HEK293 (cell line): Measurements from ENCODE around the gene MMAB.

ENCODE experiments used
- SETDB1 ChIP-seq: IDR thresholded peaks from one replicate; pipeline ENCODE4 v1.6.1; 2017; ENCODE audit warnings: mild to moderate bottlenecking, low read length, moderate library complexity, mixed read lengths; ENCODE audit not compliant: insufficient read length
- YY2 ChIP-seq: fragments of 450-650 bp; formaldehyde crosslinking; IDR thresholded peaks from 2 replicates; pipeline ENCODE4 v1.5.1; 2016; ENCODE audit warnings: missing biosample characterization, missing genetic modification characterization
- ZNF248 ChIP-seq: fragments of 450-650 bp; formaldehyde crosslinking; IDR thresholded peaks from 2 replicates; pipeline ENCODE4 v1.5.1; 2017; ENCODE audit warnings: missing biosample characterization, missing genetic modification characterization
- TF ChIP-seq, protein P1 (sequence below): fragments of 450-650 bp; formaldehyde crosslinking; IDR thresholded peaks from 2 replicates; pipeline ENCODE4 v1.5.1; 2016; ENCODE audit warnings: missing biosample characterization, missing genetic modification characterization
- TF ChIP-seq, protein P2 (sequence below): fragments of 450-650 bp; formaldehyde crosslinking; IDR thresholded peaks from 2 replicates; pipeline ENCODE4 v1.5.1; 2016; ENCODE audit warnings: missing biosample characterization, missing genetic modification characterization

DNA sequence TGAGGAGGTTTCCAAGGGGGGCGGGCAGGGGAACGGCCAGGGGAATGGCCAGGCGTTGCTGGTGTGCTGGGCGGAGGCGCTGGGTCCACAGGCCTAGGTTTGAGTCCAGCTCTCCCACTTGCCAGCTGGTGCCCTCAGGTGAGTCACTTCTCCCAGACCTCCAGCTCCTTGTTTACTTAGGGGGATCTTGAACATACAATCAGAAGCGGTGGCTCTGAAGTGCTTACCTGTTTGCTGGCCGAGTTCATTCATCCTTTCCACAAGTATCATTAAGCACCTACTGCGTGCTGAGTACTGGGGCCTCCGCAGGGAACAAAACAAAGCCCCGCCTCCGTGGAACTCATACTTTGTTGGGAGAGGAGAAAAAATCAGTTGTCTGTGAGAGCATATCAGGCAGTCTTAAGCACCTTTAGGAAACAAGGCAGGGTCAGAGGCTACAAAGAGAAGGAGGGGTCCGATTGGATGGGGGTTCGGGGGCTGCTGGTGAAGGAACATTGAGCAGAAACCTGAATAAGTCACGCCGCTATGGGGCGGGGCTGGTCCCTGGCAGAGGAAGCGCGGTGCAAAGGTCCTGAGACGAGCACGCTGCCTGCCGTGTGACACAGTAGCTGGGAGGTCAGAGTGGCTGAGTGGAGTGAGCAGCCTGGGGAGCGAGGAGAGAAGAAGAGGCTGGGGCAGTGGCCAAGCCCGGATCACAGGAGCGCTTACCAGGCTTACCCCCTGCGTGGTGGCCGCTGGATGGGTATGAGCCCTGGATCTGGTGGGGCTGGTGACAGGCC lies 15.3 kb upstream of the MMAB start:
- TF ChIP-seq, protein P1, sequence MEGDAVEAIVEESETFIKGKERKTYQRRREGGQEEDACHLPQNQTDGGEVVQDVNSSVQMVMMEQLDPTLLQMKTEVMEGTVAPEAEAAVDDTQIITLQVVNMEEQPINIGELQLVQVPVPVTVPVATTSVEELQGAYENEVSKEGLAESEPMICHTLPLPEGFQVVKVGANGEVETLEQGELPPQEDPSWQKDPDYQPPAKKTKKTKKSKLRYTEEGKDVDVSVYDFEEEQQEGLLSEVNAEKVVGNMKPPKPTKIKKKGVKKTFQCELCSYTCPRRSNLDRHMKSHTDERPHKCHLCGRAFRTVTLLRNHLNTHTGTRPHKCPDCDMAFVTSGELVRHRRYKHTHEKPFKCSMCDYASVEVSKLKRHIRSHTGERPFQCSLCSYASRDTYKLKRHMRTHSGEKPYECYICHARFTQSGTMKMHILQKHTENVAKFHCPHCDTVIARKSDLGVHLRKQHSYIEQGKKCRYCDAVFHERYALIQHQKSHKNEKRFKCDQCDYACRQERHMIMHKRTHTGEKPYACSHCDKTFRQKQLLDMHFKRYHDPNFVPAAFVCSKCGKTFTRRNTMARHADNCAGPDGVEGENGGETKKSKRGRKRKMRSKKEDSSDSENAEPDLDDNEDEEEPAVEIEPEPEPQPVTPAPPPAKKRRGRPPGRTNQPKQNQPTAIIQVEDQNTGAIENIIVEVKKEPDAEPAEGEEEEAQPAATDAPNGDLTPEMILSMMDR: no peak
- TF ChIP-seq, protein P2, sequence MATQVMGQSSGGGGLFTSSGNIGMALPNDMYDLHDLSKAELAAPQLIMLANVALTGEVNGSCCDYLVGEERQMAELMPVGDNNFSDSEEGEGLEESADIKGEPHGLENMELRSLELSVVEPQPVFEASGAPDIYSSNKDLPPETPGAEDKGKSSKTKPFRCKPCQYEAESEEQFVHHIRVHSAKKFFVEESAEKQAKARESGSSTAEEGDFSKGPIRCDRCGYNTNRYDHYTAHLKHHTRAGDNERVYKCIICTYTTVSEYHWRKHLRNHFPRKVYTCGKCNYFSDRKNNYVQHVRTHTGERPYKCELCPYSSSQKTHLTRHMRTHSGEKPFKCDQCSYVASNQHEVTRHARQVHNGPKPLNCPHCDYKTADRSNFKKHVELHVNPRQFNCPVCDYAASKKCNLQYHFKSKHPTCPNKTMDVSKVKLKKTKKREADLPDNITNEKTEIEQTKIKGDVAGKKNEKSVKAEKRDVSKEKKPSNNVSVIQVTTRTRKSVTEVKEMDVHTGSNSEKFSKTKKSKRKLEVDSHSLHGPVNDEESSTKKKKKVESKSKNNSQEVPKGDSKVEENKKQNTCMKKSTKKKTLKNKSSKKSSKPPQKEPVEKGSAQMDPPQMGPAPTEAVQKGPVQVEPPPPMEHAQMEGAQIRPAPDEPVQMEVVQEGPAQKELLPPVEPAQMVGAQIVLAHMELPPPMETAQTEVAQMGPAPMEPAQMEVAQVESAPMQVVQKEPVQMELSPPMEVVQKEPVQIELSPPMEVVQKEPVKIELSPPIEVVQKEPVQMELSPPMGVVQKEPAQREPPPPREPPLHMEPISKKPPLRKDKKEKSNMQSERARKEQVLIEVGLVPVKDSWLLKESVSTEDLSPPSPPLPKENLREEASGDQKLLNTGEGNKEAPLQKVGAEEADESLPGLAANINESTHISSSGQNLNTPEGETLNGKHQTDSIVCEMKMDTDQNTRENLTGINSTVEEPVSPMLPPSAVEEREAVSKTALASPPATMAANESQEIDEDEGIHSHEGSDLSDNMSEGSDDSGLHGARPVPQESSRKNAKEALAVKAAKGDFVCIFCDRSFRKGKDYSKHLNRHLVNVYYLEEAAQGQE (tag by site-specific recombination): no peak
- no peak for TF ChIP-seq SETDB1
- no peak for TF ChIP-seq YY2 (tag by site-specific recombination)
- TF ChIP-seq ZNF248 (tag by site-specific recombination): no peak
